NCI-H2227 treated with DMSO at 0.1 percent for 48 hours (cell line): ENCODE measurements around the gene MAP3K13.
"Not testable (repeated sequence)": the region's sequence is repeated elsewhere in the genome, so short reads cannot be mapped to it uniquely, and the experiment has no call there.

ENCODE experiments used
- DNase-seq: peaks from one replicate; lab custom pipeline; 2025; lab: John Stamatoyannopoulos, UW

MAP3K13 gene

GRCh38 chr3:185451432-185451831, 88.5 kb downstream of the MAP3K13 start:
- not testable (repeated sequence) for DNase-seq

- no peak for DNase-seq
These were observed 94.4 kb downstream of the MAP3K13 start for GRCh38 chr3:185457376-185457775.

GRCh38 chr3:185460309-185460708, 97.4 kb downstream of the MAP3K13 start:
- no peak for DNase-seq

- DNase-seq, result no peak
These were observed 97.9 kb downstream of the MAP3K13 start for GRCh38 chr3:185460719-185461350.

- no peak for DNase-seq
These were observed 102.5 kb downstream of the MAP3K13 start for GRCh38 chr3:185465471-185465870.

GRCh38 chr3:185466123-185466522, 103.2 kb downstream of the MAP3K13 start:
- DNase-seq, result not testable (repeated sequence)

GRCh38 chr3:185469542-185469941, 106.6 kb downstream of the MAP3K13 start:
- DNase-seq, result no peak

GRCh38 chr3:185470323-185470722, 107.4 kb downstream of the MAP3K13 start:
- DNase-seq, result no peak

GRCh38 chr3:185473290-185473815, 110.4 kb downstream of the MAP3K13 start:
- DNase-seq, result no peak

- not testable (repeated sequence) for DNase-seq
These were observed 112.0 kb downstream of the MAP3K13 start for GRCh38 chr3:185474922-185475321.

GRCh38 chr3:185477316-185477715, 114.4 kb downstream of the MAP3K13 start:
- DNase-seq, result no peak

GRCh38 chr3:185479373-185479945, 116.5 kb downstream of the MAP3K13 start:
- no peak for DNase-seq

- no peak for DNase-seq
These were observed 121.4 kb downstream of the MAP3K13 start for GRCh38 chr3:185484296-185484695.

- DNase-seq, result no peak
These were observed 123.5 kb downstream of the MAP3K13 start for GRCh38 chr3:185486394-185486793.

GRCh38 chr3:185488465-185488864, 125.5 kb downstream of the MAP3K13 start:
- DNase-seq, result no peak

GRCh38 chr3:185489462-185489861, 126.5 kb downstream of the MAP3K13 start:
- no peak for DNase-seq

- DNase-seq, result no peak
These were observed 127.3 kb downstream of the MAP3K13 start for GRCh38 chr3:185490241-185490640.

- peak; percentile 94 for DNase-seq
These were observed 135.8 kb downstream of the MAP3K13 start, which contains the start of gene TMEM41A for GRCh38 chr3:185498503-185499396. Gene TMEM41A (minus strand): TSS chr3:185499035. CDS start chr3:185498961, 74 bp downstream.

GRCh38 chr3:185502987-185503386, 140.1 kb downstream of the MAP3K13 start:
- no peak for DNase-seq

- DNase-seq, result no peak
These were observed 140.6 kb downstream of the MAP3K13 start for GRCh38 chr3:185503521-185503920.

- DNase-seq, result no peak
These were observed 141.7 kb downstream of the MAP3K13 start for GRCh38 chr3:185504636-185505035.

GRCh38 chr3:185507883-185508282, 144.9 kb downstream of the MAP3K13 start:
- no peak for DNase-seq
